Upper lobe of left lung (tissue), 4 donors: ENCODE data around the gene DNAJB2.

ENCODE experiments used
- POLR2AphosphoS5 ChIP-seq, 2 donors: sonication (generic); formaldehyde crosslinking; IDR thresholded peaks; one replicate each; pipeline ENCODE4 v1.5.1; 2017; ENCODE audit warnings: antibody characterized with exemption in 2 of 2
- TF ChIP-seq, protein P1 (sequence below), 6 experiments: fragments of 450-650 bp in 4 of 6; fragments of 200-600 bp in 2 of 6; sonication (generic) in 2 of 6; IDR thresholded peaks; one replicate each; pipeline ENCODE4 v1.5.1; 2016 to 2019; ENCODE audit warnings: antibody characterized with exemption in 6 of 6

DNA sequence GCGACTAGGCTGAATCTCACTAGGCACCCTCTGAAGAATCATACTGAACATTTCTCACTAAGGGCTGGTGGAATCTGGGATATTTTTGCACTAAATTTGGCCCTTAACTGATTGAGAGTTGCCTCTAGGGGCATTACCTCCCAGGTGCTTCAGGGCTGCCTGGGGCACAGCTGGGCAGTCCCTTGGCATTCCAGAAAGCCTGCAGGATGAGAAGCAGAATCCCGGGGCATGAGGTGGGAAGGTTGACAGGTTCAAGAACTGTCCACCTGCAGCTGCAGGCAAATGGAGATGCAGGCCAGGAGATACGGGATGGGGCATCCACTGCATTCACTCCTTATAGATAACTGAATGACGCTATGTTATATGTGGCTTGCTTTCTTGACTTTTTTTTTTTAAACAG is 46.0 kb downstream of the DNAJB2 start:
- TF ChIP-seq, protein P1, sequence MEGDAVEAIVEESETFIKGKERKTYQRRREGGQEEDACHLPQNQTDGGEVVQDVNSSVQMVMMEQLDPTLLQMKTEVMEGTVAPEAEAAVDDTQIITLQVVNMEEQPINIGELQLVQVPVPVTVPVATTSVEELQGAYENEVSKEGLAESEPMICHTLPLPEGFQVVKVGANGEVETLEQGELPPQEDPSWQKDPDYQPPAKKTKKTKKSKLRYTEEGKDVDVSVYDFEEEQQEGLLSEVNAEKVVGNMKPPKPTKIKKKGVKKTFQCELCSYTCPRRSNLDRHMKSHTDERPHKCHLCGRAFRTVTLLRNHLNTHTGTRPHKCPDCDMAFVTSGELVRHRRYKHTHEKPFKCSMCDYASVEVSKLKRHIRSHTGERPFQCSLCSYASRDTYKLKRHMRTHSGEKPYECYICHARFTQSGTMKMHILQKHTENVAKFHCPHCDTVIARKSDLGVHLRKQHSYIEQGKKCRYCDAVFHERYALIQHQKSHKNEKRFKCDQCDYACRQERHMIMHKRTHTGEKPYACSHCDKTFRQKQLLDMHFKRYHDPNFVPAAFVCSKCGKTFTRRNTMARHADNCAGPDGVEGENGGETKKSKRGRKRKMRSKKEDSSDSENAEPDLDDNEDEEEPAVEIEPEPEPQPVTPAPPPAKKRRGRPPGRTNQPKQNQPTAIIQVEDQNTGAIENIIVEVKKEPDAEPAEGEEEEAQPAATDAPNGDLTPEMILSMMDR (IDR thresholded peaks at IDR 0.05), result no peak
- TF ChIP-seq POLR2AphosphoS5 (IDR thresholded peaks at IDR 0.05), result no peak
